Panc1 (cell line): ENCODE data around the gene MAP1B. TPM values are rescaled to one million over a fixed set of nuclear protein-coding genes. Genes with fewer than 3 reads are reported as not detected.

Experiments
- ATAC-seq: fragments of 200-7000 bp; cut with Tn5 transposase; 2 replicates; pipeline ENCODE4 v1.9.1; 2020; ENCODE audit warnings: mild to moderate bottlenecking, moderate library complexity
- BruUV-seq: library from RNA; stranded (reverse); fragments of 400-500 nt; replicated peaks from 2 replicates; lab custom pipeline; 2021; lab: Mats Ljungman, UMichigan
- CTCF ChIA-PET: fragments of 300-600 bp; sonication (Branson Sonifier 250); formaldehyde crosslinking; loops from one replicate; lab custom pipeline; 2022; ENCODE audit warnings: antibody characterized with exemption; lab: Charles Lee
- POLR2A ChIA-PET: fragments of 300-600 bp; sonication (Branson Sonifier 250); formaldehyde crosslinking; loops from one replicate; lab custom pipeline; 2022; ENCODE audit warnings: antibody characterized with exemption; lab: Charles Lee
- DNase-seq: peaks from one replicate; pipeline ENCODE4 v3.0.0-alpha.2; 2010; ENCODE audit warnings: low read depth, low spot score
- H3K27ac ChIP-seq: 2 replicates; pipeline ENCODE4 v1.5.1; 2011; ENCODE audit warnings: mild to moderate bottlenecking, low read length, inconsistent platforms
- H3K27me3 ChIP-seq: fragments of 200-500 bp; sonication (Bioruptor generic); 2 replicates; pipeline ENCODE4 v1.6.0; 2014; ENCODE audit warnings: low read length, inconsistent platforms; ENCODE audit not compliant: control insufficient read depth, insufficient read depth
- H3K36me3 ChIP-seq: fragments of 200-500 bp; sonication (Bioruptor generic); 2 replicates; pipeline ENCODE4 v1.5.1; 2014; ENCODE audit warnings: inconsistent platforms, mild to moderate bottlenecking, low read length, moderate library complexity; ENCODE audit not compliant: control insufficient read depth, insufficient read depth
- H3K4me1 ChIP-seq: 2 replicates; pipeline ENCODE4 v1.5.1; 2011; ENCODE audit warnings: inconsistent platforms, mild to moderate bottlenecking, low read length, moderate library complexity; ENCODE audit not compliant: control insufficient read depth, insufficient read depth
- H3K4me3 ChIP-seq, 2 experiments: 2 replicates each; pipeline ENCODE4 v1.5.1; 2011 to 2012; ENCODE audit warnings: low read depth in 2 of 2, low read length in 2 of 2, mild to moderate bottlenecking in 2 of 2, inconsistent platforms in 1 of 2, moderate library complexity in 1 of 2
- H3K9me3 ChIP-seq: fragments of 200-500 bp; sonication (Bioruptor generic); 2 replicates; pipeline ENCODE4 v1.5.1; 2014; ENCODE audit warnings: low read depth, mild to moderate bottlenecking, inconsistent platforms, low read length, moderate library complexity; ENCODE audit not compliant: control insufficient read depth, insufficient read depth
- CTCF ChIP-seq: fragments of 450-650 bp; IDR thresholded peaks from 2 replicates; pipeline ENCODE4 v1.5.1; 2017; ENCODE audit warnings: mild to moderate bottlenecking
- POLR2AphosphoS5 ChIP-seq: IDR thresholded peaks from 2 replicates; pipeline ENCODE4 v1.6.1; 2012; ENCODE audit warnings: mild to moderate bottlenecking, low read depth, low read length, moderate library complexity
- REST ChIP-seq, 2 experiments: IDR thresholded peaks; 2 replicates each; pipeline ENCODE4 v1.6.1; 2011 to 2012; ENCODE audit warnings: low read depth in 2 of 2, control low read depth in 1 of 2, low read length in 1 of 2, mild to moderate bottlenecking in 1 of 2, moderate library complexity in 1 of 2; ENCODE audit not compliant: insufficient read depth in 1 of 2
- SIN3A ChIP-seq: IDR thresholded peaks from 2 replicates; pipeline ENCODE4 v1.6.1; 2012; ENCODE audit warnings: low read depth, mild to moderate bottlenecking, low read length, moderate library complexity, borderline replicate concordance; ENCODE audit not compliant: insufficient read depth
- TCF7L2 ChIP-seq: IDR thresholded peaks from 2 replicates; pipeline ENCODE4 v1.6.1; 2011; ENCODE audit warnings: mild to moderate bottlenecking, low read depth, low read length, inconsistent platforms
- in situ Hi-C: cut with HindIII; loops from 2 replicates; pipeline ENCODE4 v1.10.0; 2016; ENCODE audit warnings: low sequenced_read_pairs, low pct_unique_long_range_greater_than_20kb
- intact Hi-C: fragments of 100-400 bp; cut with micrococcal nuclease; formaldehyde crosslinking; loops from one replicate; pipeline ENCODE4 v1.10.0; 2022; ENCODE audit not compliant: unreplicated experiment
- total RNA-seq: library from RNA; stranded (reverse); gene quantifications from one replicate; pipeline ENCODE4 v1.2.1, GENCODE V29; 2021; ENCODE audit not compliant: unreplicated experiment

Gene MAP1B
- total RNA-seq, 1 experiment from 2014 or later, result 82.3 TPM

GRCh38 chr5:72075461-72075860, 31.8 kb upstream of the MAP1B start:
- Histone ChIP-seq H3K27ac (no peak overlapping the region), H3K36me3 (no peaks in the 10 kb centered on the region), H3K4me1 (no peaks in the 10 kb centered on the region), H3K27me3 (peaks cover 9% of the 10 kb centered on the region; the same call in 1 of the 2 replicates), H3K9me3 (no peaks in the 10 kb centered on the region), H3K4me3 (no peak overlapping the region)
- in situ Hi-C loops (no loop called here), intact Hi-C loops (no loop called here)
- POLR2A ChIA-PET, result interaction anchor here (0.6 kb wide), 1 partner anchor 88 kb away, joined by 3 read pairs; no protein-coding TSS in a partner anchor
- TF ChIP-seq POLR2AphosphoS5 (no peak), REST (IDR thresholded peaks at IDR 0.05; ENCODE audit: insufficient read depth in 1 of 2, low read depth in 2 of 2, low read length in 1 of 2) (no peak), CTCF (no peak), SIN3A (no peak), TCF7L2 (no peak)
- CTCF ChIA-PET, result no interaction called here
- no TSS peak for BruUV-seq
- DNase-seq (no peak), ATAC-seq (no peak)

GRCh38 chr5:72076621-72077300, 30.5 kb upstream of the MAP1B start:
- Histone ChIP-seq H3K27me3 (peaks cover 9% of the 10 kb centered on the region; the same call in 1 of the 2 replicates), H3K36me3 (no peaks in the 10 kb centered on the region), H3K9me3 (no peaks in the 10 kb centered on the region), H3K4me1 (no peaks in the 10 kb centered on the region), H3K4me3 (no peak overlapping the region), H3K27ac (no peak overlapping the region)
- no TSS peak for BruUV-seq
- ChIA-PET CTCF (interaction anchor here (0.6 kb wide), 1 partner anchor 219 kb away, joined by 3 read pairs; no protein-coding TSS in a partner anchor), POLR2A (no interaction called here)
- DNase-seq (no peak), ATAC-seq (no peak)
- in situ Hi-C loops, result no loop called here
- intact Hi-C loops, result no loop called here
- no peak for TF ChIP-seq SIN3A
- no peak for TF ChIP-seq REST (IDR thresholded peaks at IDR 0.05; ENCODE audit: insufficient read depth in 1 of 2, low read depth in 2 of 2, low read length in 1 of 2)
- TF ChIP-seq POLR2AphosphoS5, result no peak
- TF ChIP-seq TCF7L2, result no peak
- TF ChIP-seq CTCF, result no peak
